GM23338 (cell line): ENCODE data around the gene USP21. TPM values are rescaled to one million over a fixed set of nuclear protein-coding genes. Genes with fewer than 3 reads are reported as not detected.
A peak's percentile ranks its signal among the peaks of the same experiment; 100 is the strongest.

Experiments used
- ATAC-seq: fragments of 200-7000 bp; cut with Tn5 transposase; 3 replicates; pipeline ENCODE4 v1.9.1; 2020
- DNase-seq: peaks from one replicate; pipeline ENCODE4 v3.0.0-alpha.2; 2015; ENCODE audit warnings: low spot score
- H2AFZ ChIP-seq: fragments of 200-600 bp; sonication (generic); 2 replicates; pipeline ENCODE4 v1.8.0; 2016; ENCODE audit warnings: antibody characterized with exemption, mild to moderate bottlenecking, moderate library complexity
- H3F3A ChIP-seq: fragments of 200-600 bp; sonication (generic); replicated peaks from 2 replicates; pipeline ENCODE4 v1.8.0; 2017; ENCODE audit warnings: antibody characterized with exemption, mixed run types, low read depth
- H3K27ac ChIP-seq: fragments of 200-600 bp; sonication (generic); 2 replicates; pipeline ENCODE4 v1.6.1; 2016; ENCODE audit warnings: low read depth
- H3K27me3 ChIP-seq: fragments of 200-600 bp; sonication (generic); 2 replicates; pipeline ENCODE4 v1.8.0; 2016; ENCODE audit warnings: mild to moderate bottlenecking, mixed run types, moderate library complexity; ENCODE audit not compliant: insufficient read depth
- H3K36me3 ChIP-seq: fragments of 200-600 bp; sonication (generic); 2 replicates; pipeline ENCODE4 v1.8.0; 2016; ENCODE audit warnings: mild to moderate bottlenecking; ENCODE audit not compliant: insufficient read depth
- H3K4me1 ChIP-seq: fragments of 200-600 bp; sonication (generic); 2 replicates; pipeline ENCODE4 v1.8.0; 2016; ENCODE audit warnings: mild to moderate bottlenecking, moderate library complexity; ENCODE audit not compliant: insufficient read depth
- H3K4me2 ChIP-seq: fragments of 200-600 bp; sonication (generic); 2 replicates; pipeline ENCODE4 v1.7.1; 2017; ENCODE audit warnings: mixed run types
- H3K4me3 ChIP-seq: fragments of 200-600 bp; sonication (generic); 2 replicates; pipeline ENCODE4 v1.6.1; 2016; ENCODE audit warnings: mixed run types
- H3K79me2 ChIP-seq: fragments of 200-600 bp; sonication (generic); replicated peaks from 2 replicates; pipeline ENCODE4 v1.8.0; 2017; ENCODE audit warnings: mild to moderate bottlenecking; ENCODE audit not compliant: insufficient read depth
- H3K9me2 ChIP-seq: fragments of 200-600 bp; sonication (generic); 2 replicates; pipeline ENCODE4 v1.8.0; 2017; ENCODE audit not compliant: insufficient read depth
- H4K20me1 ChIP-seq: fragments of 200-600 bp; sonication (generic); replicated peaks from 2 replicates; pipeline ENCODE4 v1.8.0; 2017; ENCODE audit warnings: mild to moderate bottlenecking; ENCODE audit not compliant: insufficient read depth
- H3K27ac Mint-ChIP-seq: 2 replicates; pipeline ENCODE4 v1.8.0; 2020; ENCODE audit warnings: inconsistent platforms, mild to moderate bottlenecking, moderate library complexity, mixed read lengths
- H3K27me3 Mint-ChIP-seq: 3 replicates; pipeline ENCODE4 v1.8.0; 2022; ENCODE audit warnings: low read depth, mild to moderate bottlenecking, moderate library complexity, mixed read lengths, inconsistent platforms; ENCODE audit not compliant: insufficient read depth, poor library complexity
- H3K36me3 Mint-ChIP-seq: 3 replicates; pipeline ENCODE4 v1.8.0; 2021; ENCODE audit warnings: low read depth, mild to moderate bottlenecking, inconsistent platforms, moderate library complexity, mixed read lengths
- H3K4me1 Mint-ChIP-seq: 3 replicates; pipeline ENCODE4 v1.8.0; 2020; ENCODE audit warnings: mild to moderate bottlenecking, inconsistent platforms, mixed read lengths
- H3K4me3 Mint-ChIP-seq: 3 replicates; pipeline ENCODE4 v1.8.0; 2021; ENCODE audit warnings: moderate library complexity, mild to moderate bottlenecking, inconsistent platforms, mixed read lengths
- H3K9me3 Mint-ChIP-seq: 3 replicates; pipeline ENCODE4 v1.8.0; 2020; ENCODE audit warnings: moderate library complexity, mild to moderate bottlenecking, inconsistent platforms, mixed read lengths
- CREB1 ChIP-seq: fragments of 250-450 bp; sonication (Bioruptor Pico); IDR thresholded peaks from 2 replicates; pipeline ENCODE4 v1.5.0; 2020; ENCODE audit warnings: low read depth, mild to moderate bottlenecking, moderate library complexity
- ETS1 ChIP-seq: IDR thresholded peaks from 2 replicates; pipeline ENCODE4 v1.6.1; 2016; ENCODE audit warnings: antibody characterized with exemption
- EZH2phosphoT487 ChIP-seq: fragments of 200-600 bp; sonication (generic); IDR thresholded peaks from one replicate; pipeline ENCODE4 v1.8.1; 2018; ENCODE audit warnings: antibody characterized with exemption; ENCODE audit not compliant: unreplicated experiment
- POLR2AphosphoS5 ChIP-seq: IDR thresholded peaks from 2 replicates; pipeline ENCODE4 v1.6.1; 2016; ENCODE audit warnings: antibody characterized with exemption, low read depth
- STAT1 ChIP-seq: IDR thresholded peaks from one replicate; pipeline ENCODE4 v1.6.1; 2016; ENCODE audit warnings: antibody characterized with exemption; ENCODE audit not compliant: unreplicated experiment
- ZNF114 ChIP-seq: fragments of 250-450 bp; sonication (Bioruptor Pico); IDR thresholded peaks from 2 replicates; pipeline ENCODE4 v1.5.0; 2020; ENCODE audit warnings: mild to moderate bottlenecking, moderate library complexity
- ZNF462 ChIP-seq: fragments of 250-450 bp; sonication (Bioruptor Pico); IDR thresholded peaks from 2 replicates; pipeline ENCODE4 v1.5.0; 2020; ENCODE audit warnings: mild to moderate bottlenecking, moderate library complexity
- polyA plus RNA-seq: library from polyadenylated mRNA; unstranded; fragments of >200 nt; fragmentation: Nextera tagmentation; extraction: Ambion mirVana; gene quantifications from 2 replicates; pipeline ENCODE4 v1.2.1, GENCODE V29; 2016
- total RNA-seq: library from RNA; depleted of rRNA; stranded (reverse); fragments of >200 nt; shearing (Covaris generic); gene quantifications from 2 replicates; pipeline ENCODE4 v1.2.3, GENCODE V29; 2014
- TF ChIP-seq, protein P1 (sequence below), 2 experiments: fragments of 200-600 bp in 1 of 2; sonication (generic) in 1 of 2; conservative IDR thresholded peaks; 2 replicates each; pipeline versions ENCODE4 v1.5.1 to v1.6.1; 2016 to 2017; ENCODE audit warnings: antibody characterized with exemption in 2 of 2, low read depth in 2 of 2, mild to moderate bottlenecking in 2 of 2, moderate library complexity in 1 of 2

Gene USP21
- total and polyA plus RNA-seq, 2 experiments from 2014 or later = 17.9 to 25.6 TPM

GRCh38 chr1:161131523-161132409 is 27.5 kb upstream of the USP21 start:
- Mint-ChIP-seq H3K4me3 (no peak overlapping the region; the same call in 2 of the 3 replicates), H3K27ac (peak overlapping the region; percentile 97), H3K9me3 (no peaks in the 10 kb centered on the region), H3K27me3 (peaks cover 3% of the 10 kb centered on the region), H3K36me3 (peaks cover 23% of the 10 kb centered on the region), H3K4me1 (peaks cover 23% of the 10 kb centered on the region)
- Histone ChIP-seq H3K9me2 (no peaks in the 10 kb centered on the region; the same call in 1 of the 2 replicates), H3K79me2 (peaks cover 77% of the 10 kb centered on the region), H3K4me1 (peaks cover 24% of the 10 kb centered on the region), H3F3A (peaks cover 24% of the 10 kb centered on the region), H3K4me3 (peak overlapping the region; percentile 77), H3K27ac (peak overlapping the region; percentile 97), H3K27me3 (no peaks in the 10 kb centered on the region), H4K20me1 (no peaks in the 10 kb centered on the region; the same call in none of the 2 replicates), H2AFZ (peak overlapping the region; percentile 87), H3K36me3 (peaks cover 20% of the 10 kb centered on the region), H3K4me2 (peak overlapping the region; percentile 87)
- ATAC-seq (peak; percentile 63), DNase-seq (peak; percentile 22)
- no peak for TF ChIP-seq STAT1

DNA sequence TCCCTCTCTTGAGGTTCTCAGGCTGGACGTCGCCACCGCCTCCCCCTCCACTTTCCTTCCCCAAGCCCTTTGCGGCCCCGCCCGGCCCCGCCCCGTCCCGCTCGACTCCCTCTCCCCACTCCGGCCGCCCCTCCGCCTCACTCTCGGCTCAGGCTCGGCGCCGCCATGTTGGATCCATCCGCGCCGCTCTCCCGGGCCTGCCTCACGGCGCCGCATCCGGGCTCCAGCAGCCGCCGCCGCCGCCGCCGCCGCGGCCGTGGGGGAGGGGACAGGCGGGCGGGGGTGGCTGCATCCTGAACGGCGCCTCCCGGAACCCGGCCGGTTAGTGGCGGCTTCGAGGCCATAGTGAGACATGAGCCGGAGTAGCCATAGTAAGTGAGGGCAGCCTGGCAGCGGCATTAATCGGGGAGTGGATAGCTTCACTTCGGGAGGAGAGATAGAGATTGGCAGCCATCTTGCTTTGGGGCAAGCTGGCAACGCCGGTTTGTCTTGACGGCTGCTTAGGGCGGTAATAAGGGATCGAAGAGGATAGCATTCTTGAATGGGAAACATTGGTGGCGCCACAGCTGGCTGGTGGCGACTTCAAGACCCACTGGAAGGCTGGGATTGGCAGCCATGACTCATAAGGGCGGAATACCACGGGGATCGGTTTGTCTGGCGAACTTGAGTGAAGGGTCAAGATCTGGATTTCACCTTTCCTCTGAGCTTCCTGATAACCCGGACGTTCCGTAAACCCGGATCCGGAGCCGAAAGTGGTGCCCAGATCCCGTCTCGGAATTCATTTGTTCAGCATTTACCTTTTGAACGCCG is 26.7 kb upstream of the USP21 start, which contains the start of gene DEDD:
DEDD (minus strand) TSS at position 258 of the 810 bp plus-strand sequence. CDS start 8,205 bp downstream, outside the sequence.
- H3K27me3 ChIP-seq = no peaks in the 10 kb centered on the region
- H2AFZ ChIP-seq = peak within 1 kb of the TSS; percentile 87
- TF ChIP-seq POLR2AphosphoS5 (0 out of 2 replicates have a peak, but pooled peaks have one; percentile 49), ZNF114 (CRISPR knock-in tag) (no peak), CREB1 (peak; percentile 46), ETS1 (peak; percentile 88), EZH2phosphoT487 (no peak), ZNF462 (no peak)
- TF ChIP-seq, protein P1, sequence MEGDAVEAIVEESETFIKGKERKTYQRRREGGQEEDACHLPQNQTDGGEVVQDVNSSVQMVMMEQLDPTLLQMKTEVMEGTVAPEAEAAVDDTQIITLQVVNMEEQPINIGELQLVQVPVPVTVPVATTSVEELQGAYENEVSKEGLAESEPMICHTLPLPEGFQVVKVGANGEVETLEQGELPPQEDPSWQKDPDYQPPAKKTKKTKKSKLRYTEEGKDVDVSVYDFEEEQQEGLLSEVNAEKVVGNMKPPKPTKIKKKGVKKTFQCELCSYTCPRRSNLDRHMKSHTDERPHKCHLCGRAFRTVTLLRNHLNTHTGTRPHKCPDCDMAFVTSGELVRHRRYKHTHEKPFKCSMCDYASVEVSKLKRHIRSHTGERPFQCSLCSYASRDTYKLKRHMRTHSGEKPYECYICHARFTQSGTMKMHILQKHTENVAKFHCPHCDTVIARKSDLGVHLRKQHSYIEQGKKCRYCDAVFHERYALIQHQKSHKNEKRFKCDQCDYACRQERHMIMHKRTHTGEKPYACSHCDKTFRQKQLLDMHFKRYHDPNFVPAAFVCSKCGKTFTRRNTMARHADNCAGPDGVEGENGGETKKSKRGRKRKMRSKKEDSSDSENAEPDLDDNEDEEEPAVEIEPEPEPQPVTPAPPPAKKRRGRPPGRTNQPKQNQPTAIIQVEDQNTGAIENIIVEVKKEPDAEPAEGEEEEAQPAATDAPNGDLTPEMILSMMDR (conservative IDR thresholded peaks at IDR 0.05; ENCODE audit: low read depth in 2 of 2) = peak in 1 of 2 experiments; percentile 26; a peak in 2 of 4 replicates
- H4K20me1 ChIP-seq = no peaks in the 10 kb centered on the region; the same call in none of the 2 replicates
- H3K27me3 Mint-ChIP-seq = peaks cover 3% of the 10 kb centered on the region
- H3K4me1 Mint-ChIP-seq = peaks cover 23% of the 10 kb centered on the region
- H3K27ac Mint-ChIP-seq = peak within 1 kb of the TSS; percentile 97
- peak; percentile 97 for DNase-seq
- peaks cover 18% of the 10 kb centered on the region for H3K36me3 ChIP-seq
- peak within 1 kb of the TSS; percentile 97 for H3K27ac ChIP-seq
- peak within 1 kb of the TSS; percentile 77 for H3K4me3 ChIP-seq
- peak within 1 kb of the TSS; percentile 87 for H3K4me2 ChIP-seq
- H3K9me2 ChIP-seq = no peaks in the 10 kb centered on the region; the same call in 1 of the 2 replicates
- H3K9me3 Mint-ChIP-seq = no peaks in the 10 kb centered on the region
- H3K4me3 Mint-ChIP-seq = no peak within 1 kb of the TSS; the same call in 2 of the 3 replicates
- H3F3A ChIP-seq = peaks cover 19% of the 10 kb centered on the region
- peak; percentile 88 for ATAC-seq
- peaks cover 29% of the 10 kb centered on the region for H3K4me1 ChIP-seq
- peaks cover 69% of the 10 kb centered on the region for H3K79me2 ChIP-seq
- H3K36me3 Mint-ChIP-seq = peaks cover 16% of the 10 kb centered on the region
